Adrenal gland (tissue), 12 donors: Measurements from ENCODE around the gene TICRR. TPM values are rescaled to one million over a fixed set of nuclear protein-coding genes. Genes with fewer than 3 reads are reported as not detected.

Source experiments
- DNase-seq, 7 donors: peaks; one replicate each; pipeline ENCODE4 v3.0.0-alpha.2; 2019 to 2020
- H3K27ac ChIP-seq, 5 donors: fragments of 200-600 bp; sonication (generic) in 4 of 5; 1 replicate in 3 of 5; 2 replicates in 2 of 5; pipeline versions ENCODE4 v1.5.1 to v1.8.0; 2016 to 2020; ENCODE audit warnings: mild to moderate bottlenecking in 1 of 5
- H3K27me3 ChIP-seq: fragments of 200-600 bp; 2 replicates; pipeline ENCODE4 v1.8.0; 2021
- H3K36me3 ChIP-seq, 2 donors: fragments of 200-600 bp; replicated peaks in 1 of 2; 1 replicate in 1 of 2; 2 replicates in 1 of 2; pipeline versions ENCODE4 v1.5.1 to v1.8.0; 2018 to 2022
- H3K4me1 ChIP-seq, 2 donors: fragments of 200-600 bp; replicated peaks in 1 of 2; 1 replicate in 1 of 2; 2 replicates in 1 of 2; pipeline versions ENCODE4 v1.5.1 to v1.8.0; 2018 to 2021
- H3K4me3 ChIP-seq, 4 donors: fragments of 200-600 bp; sonication (generic) in 3 of 4; one replicate each; pipeline ENCODE4 v1.5.1; 2016 to 2018
- H3K9me3 ChIP-seq, 3 donors: fragments of 200-600 bp; sonication (generic) in 1 of 3; replicated peaks in 1 of 3; 1 replicate in 2 of 3; 2 replicates in 1 of 3; pipeline versions ENCODE4 v1.5.1 to v1.8.0; 2016 to 2021
- CTCF ChIP-seq, 6 experiments: fragments of 450-650 bp in 4 of 6; fragments of 200-600 bp in 2 of 6; sonication (generic) in 1 of 6; IDR thresholded peaks; 1 replicate in 5 of 6; 2 replicates in 1 of 6; pipeline versions ENCODE4 v1.5.1 to v1.8.0; 2016 to 2021; ENCODE audit warnings: antibody characterized with exemption in 6 of 6, mild to moderate bottlenecking in 2 of 6, moderate library complexity in 1 of 6
- POLR2A ChIP-seq, 2 donors: fragments of 450-650 bp; IDR thresholded peaks; one replicate each; pipeline ENCODE4 v1.6.1; 2017; ENCODE audit warnings: antibody characterized with exemption in 2 of 2, mild to moderate bottlenecking in 2 of 2, moderate library complexity in 1 of 2
- WGBS, 4 donors: extraction: QIAGEN DNeasy Blood & Tissue Kit in 2 of 4; methylation state at CpG; one replicate each; pipeline versions ENCODE4 v1.1.5 to v1.1.7; 2013 to 2017; 5-methylcytosine and 5-hydroxymethylcytosine counted together
- intact Hi-C, 2 donors: fragments of 100-400 bp; cut with DNase I; formaldehyde crosslinking; loops; one replicate each; pipeline versions ENCODE4 v1.14.1 to v1.15.0; 2022 to 2023
- polyA plus RNA-seq, 3 donors: library from polyadenylated mRNA; stranded (reverse); fragments of 200-250 nt in 2 of 3; fragments of 350-450 nt in 1 of 3; fragmentation: Illumina TruSeq in 1 of 3; extraction: RNeasy Lipid Tissue Mini Kit (QIAGEN cat#74804) in 1 of 3; gene quantifications; one replicate each; pipeline ENCODE4 v1.2.3, GENCODE V29; 2013 to 2014
- total RNA-seq, 9 donors: library from RNA; depleted of rRNA in 4 of 9; stranded (reverse); fragments of >200 nt in 4 of 9; fragments of 120-200 nt in 1 of 9; fragmentation: NEBNext Ultra II Directional in 1 of 9; extraction: Animal tissue kit (Norgen Biotek cat#: 25700) in 1 of 9; gene quantifications; one replicate each; pipeline versions ENCODE4 v1.1.0 to v1.2.4, GENCODE V29; 2013 to 2023
- donor health status: healthy with polysubstance abuse.
- donor health status: Bipolar disorder and iron deficiency.
- donor health status: DM: yes; HTN: yes; CAD: no.
- donor health status: DM: no; HTN: no; CAD: no.
- donor health status: DM: no; HTN: no; CAD: no.
- donor health status: DM: yes; HTN: yes; CAD: no.

The TICRR gene
- total and polyA plus RNA-seq, 12 donors = 0.10 to 2.4 (median 0.19) TPM; not detected in 1

DNA sequence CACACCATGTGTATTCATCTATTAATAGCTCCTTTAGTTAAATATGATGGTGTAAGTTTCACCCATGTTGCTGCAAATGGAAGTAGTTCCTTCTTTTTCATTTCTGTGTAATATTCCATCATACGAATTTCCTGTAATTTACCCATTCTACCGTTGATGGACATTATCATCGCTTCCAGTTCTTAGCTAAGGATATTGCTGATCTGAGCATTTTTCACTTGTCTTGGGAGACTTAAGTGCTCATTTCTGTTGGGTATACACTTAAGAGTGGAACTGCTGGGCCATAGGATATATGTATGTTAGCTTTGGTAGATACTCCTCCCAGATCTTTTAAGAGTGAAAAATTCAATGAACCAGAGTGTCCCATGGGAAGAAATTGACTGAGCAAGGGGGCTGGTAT, 92.9 kb downstream of the TICRR start:
- no peak for DNase-seq
- 90 to 99% (median 92%) methylated on average over 3 of the region's 3 CpGs for WGBS, 4 donors

DNA sequence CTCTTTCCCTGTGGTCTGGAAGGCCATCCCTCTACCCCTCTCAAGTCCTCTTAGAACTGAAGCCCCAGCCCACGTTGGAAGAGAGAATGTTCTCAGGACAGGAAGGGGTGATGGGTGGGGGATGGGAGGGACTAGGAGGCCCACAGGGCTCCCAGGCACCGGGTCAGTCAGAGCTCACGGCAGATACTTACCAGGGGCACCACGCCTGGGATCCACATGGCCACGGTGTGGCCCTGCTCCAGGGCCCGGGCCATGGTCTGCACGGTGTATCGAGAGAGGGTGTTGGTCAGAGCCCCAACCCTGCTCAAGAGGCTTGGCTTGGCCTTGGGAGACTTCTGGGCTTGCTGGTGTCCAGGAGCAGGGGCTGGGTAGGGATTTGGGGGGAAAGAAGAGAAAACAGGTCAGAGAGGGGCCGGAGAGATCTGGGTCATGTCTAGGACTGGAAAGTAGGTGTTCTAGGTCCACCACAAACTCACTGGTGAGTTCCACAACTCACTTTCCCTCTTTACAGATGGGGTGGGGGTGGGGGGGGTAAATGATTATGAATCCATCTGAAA, 94.1 kb downstream of the TICRR start:
- intact Hi-C loops = no loop called here
- Histone ChIP-seq H3K4me3 (no peak overlapping the region), H3K36me3 (no peaks in the 10 kb centered on the region), H3K9me3 (no peaks in the 10 kb centered on the region), H3K4me1 (peaks cover 7 to 19% of the 10 kb centered on the region in 2 donors), H3K27me3 (no peaks in the 10 kb centered on the region), H3K27ac (no peak overlapping the region)
- WGBS, 4 donors = 79 to 96% (median 88%) methylated on average over 8 to 9 of the region's 9 CpGs
- DNase-seq = peak in 1 of 7 donors; percentile 30
- no peak for TF ChIP-seq POLR2A (IDR thresholded peaks at IDR 0.05)

More for the DNA sequence above, 92.9 kb downstream of the TICRR start:
- intact Hi-C loops = no loop called here
- H3K36me3 ChIP-seq = no peaks in the 10 kb centered on the region
- no peak for TF ChIP-seq POLR2A (IDR thresholded peaks at IDR 0.05)
- no peak for TF ChIP-seq CTCF (IDR thresholded peaks at IDR 0.05)
- H3K4me1 ChIP-seq = peaks cover 8 to 23% of the 10 kb centered on the region in 2 donors
- H3K27ac ChIP-seq = no peak overlapping the region
- H3K4me3 ChIP-seq = no peak overlapping the region
- no peaks in the 10 kb centered on the region for H3K27me3 ChIP-seq
- H3K9me3 ChIP-seq = no peaks in the 10 kb centered on the region

GRCh38 chr15:89669941-89670340, 94.7 kb downstream of the TICRR start:
- WGBS, 4 donors = 90 to 97% (median 94%) methylated on average over 6 to 15 of the region's 15 CpGs
- no peaks in the 10 kb centered on the region for H3K9me3 ChIP-seq
- no peak for TF ChIP-seq POLR2A (IDR thresholded peaks at IDR 0.05)
- no peak for TF ChIP-seq CTCF (IDR thresholded peaks at IDR 0.05)

GRCh38 chr15:89670971-89671560, 95.8 kb downstream of the TICRR start:
- Histone ChIP-seq H3K4me1 (peaks cover 0 to 10% of the 10 kb centered on the region in 2 donors), H3K9me3 (no peaks in the 10 kb centered on the region), H3K27ac (no peak overlapping the region), H3K27me3 (no peaks in the 10 kb centered on the region), H3K4me3 (no peak overlapping the region), H3K36me3 (no peaks in the 10 kb centered on the region)
- intact Hi-C loops = no loop called here
- WGBS, 4 donors = 72 to 93% (median 84%) methylated on average over 2 to 12 of the region's 12 CpGs
- TF ChIP-seq CTCF (IDR thresholded peaks at IDR 0.05) (no peak), POLR2A (IDR thresholded peaks at IDR 0.05) (no peak)
- peak in 2 of 7 donors; percentile 16 to 45 for DNase-seq

More at GRCh38 chr15:89669941-89670340, 94.7 kb downstream of the TICRR start:
- intact Hi-C loops = no loop called here
- Histone ChIP-seq H3K36me3 (no peaks in the 10 kb centered on the region), H3K27me3 (no peaks in the 10 kb centered on the region), H3K27ac (no peak overlapping the region), H3K4me1 (peaks cover 5 to 14% of the 10 kb centered on the region in 2 donors), H3K4me3 (no peak overlapping the region)
- peak in 2 of 7 donors; percentile 20 to 35 for DNase-seq

- Histone ChIP-seq H3K9me3 (no peaks in the 10 kb centered on the region), H3K36me3 (no peaks in the 10 kb centered on the region), H3K4me1 (peaks cover 0 to 10% of the 10 kb centered on the region in 2 donors), H3K4me3 (no peak overlapping the region), H3K27me3 (no peaks in the 10 kb centered on the region), H3K27ac (no peak overlapping the region)
- intact Hi-C loops = no loop called here
- TF ChIP-seq POLR2A (IDR thresholded peaks at IDR 0.05) = no peak
- DNase-seq = no peak
- WGBS, 4 donors = 51 to 89% (median 66%) methylated on average over 3 to 4 of the region's 4 CpGs
These were observed 96.4 kb downstream of the TICRR start for GRCh38 chr15:89671687-89672086.
